Measurements from ENCODE around the gene AKAP6. TPM values are rescaled to one million over a fixed set of nuclear protein-coding genes. Genes with fewer than 3 reads are reported as not detected.

Gene AKAP6
- total RNA-seq, 1 donor from 2014 or later, result 8.5 TPM

DNA sequence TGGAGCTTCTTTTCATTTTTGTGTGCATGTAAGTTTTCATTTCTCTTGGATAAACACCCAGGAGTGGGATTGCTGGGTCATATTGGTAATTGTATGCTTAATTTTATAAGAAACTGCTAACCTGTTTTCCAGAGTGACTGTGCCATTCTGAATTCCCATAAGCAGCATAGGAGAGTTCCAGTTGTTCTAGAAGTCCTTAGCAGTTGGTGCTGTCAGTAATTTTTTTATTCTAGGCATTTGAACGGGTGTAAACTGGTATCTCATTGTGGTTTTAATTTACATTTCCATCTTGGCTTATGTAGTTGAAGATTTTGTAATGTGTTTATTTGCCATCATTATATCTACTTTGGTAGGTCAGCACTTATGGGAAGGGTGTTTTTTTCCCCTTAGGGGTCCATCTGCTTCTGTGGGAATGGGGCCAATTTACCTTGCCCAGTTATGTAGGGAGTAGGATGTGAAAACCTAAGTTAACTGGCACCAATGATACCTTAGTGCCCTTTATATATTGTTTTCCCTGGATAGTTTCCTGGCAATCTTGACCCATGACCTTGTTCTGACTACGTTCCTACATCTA lies 202.9 kb downstream of the AKAP6 start:
- Mint-ChIP-seq H3K9me3 (peaks cover 3% of the 10 kb centered on the region), H3K4me3 (no peak overlapping the region), H3K4me1 (no peaks in the 10 kb centered on the region), H3K27me3 (ENCODE audit: low read depth) (no peaks in the 10 kb centered on the region), H3K36me3 (no peaks in the 10 kb centered on the region), H3K27ac (no peak overlapping the region)
- TF ChIP-seq, protein P1, sequence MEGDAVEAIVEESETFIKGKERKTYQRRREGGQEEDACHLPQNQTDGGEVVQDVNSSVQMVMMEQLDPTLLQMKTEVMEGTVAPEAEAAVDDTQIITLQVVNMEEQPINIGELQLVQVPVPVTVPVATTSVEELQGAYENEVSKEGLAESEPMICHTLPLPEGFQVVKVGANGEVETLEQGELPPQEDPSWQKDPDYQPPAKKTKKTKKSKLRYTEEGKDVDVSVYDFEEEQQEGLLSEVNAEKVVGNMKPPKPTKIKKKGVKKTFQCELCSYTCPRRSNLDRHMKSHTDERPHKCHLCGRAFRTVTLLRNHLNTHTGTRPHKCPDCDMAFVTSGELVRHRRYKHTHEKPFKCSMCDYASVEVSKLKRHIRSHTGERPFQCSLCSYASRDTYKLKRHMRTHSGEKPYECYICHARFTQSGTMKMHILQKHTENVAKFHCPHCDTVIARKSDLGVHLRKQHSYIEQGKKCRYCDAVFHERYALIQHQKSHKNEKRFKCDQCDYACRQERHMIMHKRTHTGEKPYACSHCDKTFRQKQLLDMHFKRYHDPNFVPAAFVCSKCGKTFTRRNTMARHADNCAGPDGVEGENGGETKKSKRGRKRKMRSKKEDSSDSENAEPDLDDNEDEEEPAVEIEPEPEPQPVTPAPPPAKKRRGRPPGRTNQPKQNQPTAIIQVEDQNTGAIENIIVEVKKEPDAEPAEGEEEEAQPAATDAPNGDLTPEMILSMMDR (IDR thresholded peaks at IDR 0.05; ENCODE audit: unreplicated experiment), result no peak
- DNase-seq (ENCODE audit: low spot score in 2 of 2, unreplicated experiment in 2 of 2), result no peak

DNA sequence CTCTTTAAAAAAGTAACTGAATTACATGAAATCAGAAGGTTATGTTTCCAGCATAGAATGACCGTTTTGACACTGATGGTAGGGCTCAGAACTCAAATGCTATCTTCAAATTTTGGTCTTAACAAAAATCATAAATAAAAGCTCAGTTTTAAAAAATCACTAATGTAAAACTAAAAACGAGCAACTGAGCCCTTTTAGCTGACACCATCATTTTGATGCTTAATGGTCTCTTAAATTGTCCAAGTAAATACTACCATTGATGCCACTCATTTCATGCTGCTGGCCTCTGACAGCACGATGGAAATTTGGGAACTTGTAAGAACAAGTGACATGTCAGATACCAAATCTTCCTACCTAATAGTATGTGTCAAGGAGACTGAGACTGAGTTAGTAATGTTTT lies 205.0 kb downstream of the AKAP6 start:
- Mint-ChIP-seq H3K36me3 (no peaks in the 10 kb centered on the region), H3K4me3 (no peak overlapping the region), H3K9me3 (no peaks in the 10 kb centered on the region), H3K4me1 (no peaks in the 10 kb centered on the region), H3K27me3 (ENCODE audit: low read depth) (no peaks in the 10 kb centered on the region), H3K27ac (no peak overlapping the region)
- TF ChIP-seq, protein P1 (IDR thresholded peaks at IDR 0.05; ENCODE audit: unreplicated experiment), result no peak
- DNase-seq (ENCODE audit: low spot score in 2 of 2, unreplicated experiment in 2 of 2), result no peak

DNA sequence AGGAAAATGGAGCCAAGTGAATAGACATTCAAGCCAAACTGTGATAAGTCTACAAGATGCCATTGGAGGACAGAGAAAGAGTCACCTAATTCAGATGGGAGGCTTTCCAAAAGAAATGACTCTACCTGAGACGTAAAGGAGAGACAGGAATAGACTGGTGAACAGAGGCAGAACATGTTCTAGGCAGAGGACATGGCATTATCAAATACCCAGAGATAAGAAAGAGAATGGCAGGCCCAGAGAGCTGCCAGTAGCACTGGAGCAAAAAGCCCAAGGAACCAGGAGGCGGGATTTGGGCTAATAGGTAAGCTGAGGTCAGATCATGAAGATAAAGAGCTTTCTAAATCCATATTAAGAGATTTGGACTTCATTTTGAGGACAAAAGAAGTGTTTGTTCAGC lies 207.1 kb downstream of the AKAP6 start:
- Mint-ChIP-seq H3K4me3 (no peak overlapping the region), H3K4me1 (no peaks in the 10 kb centered on the region), H3K27ac (no peak overlapping the region), H3K9me3 (no peaks in the 10 kb centered on the region), H3K36me3 (no peaks in the 10 kb centered on the region), H3K27me3 (ENCODE audit: low read depth) (no peaks in the 10 kb centered on the region)
- no peak for DNase-seq (ENCODE audit: low spot score in 2 of 2, unreplicated experiment in 2 of 2)
- TF ChIP-seq, protein P1 (IDR thresholded peaks at IDR 0.05; ENCODE audit: unreplicated experiment), result no peak

DNA sequence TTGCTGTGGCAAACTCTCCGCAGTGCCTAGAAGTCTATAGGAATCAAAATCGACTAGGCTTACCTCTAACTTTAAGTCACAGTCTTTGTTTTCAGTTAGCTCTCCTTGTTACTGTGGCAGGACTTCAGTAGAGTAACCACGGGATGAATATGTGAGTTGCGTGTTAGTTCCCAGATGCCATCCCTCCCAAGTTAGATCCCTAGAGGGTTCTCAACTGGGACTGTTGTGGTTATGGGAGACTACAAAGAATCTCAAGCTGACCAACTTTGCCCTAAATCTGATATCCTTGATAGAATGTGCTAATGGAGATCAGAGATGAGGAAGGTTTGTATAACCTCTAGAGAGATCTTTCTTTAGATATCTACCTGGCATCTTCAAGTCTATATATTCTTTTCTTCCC lies 208.1 kb downstream of the AKAP6 start:
- H3K4me3 Mint-ChIP-seq, result no peak overlapping the region
- H3K4me1 Mint-ChIP-seq, result no peaks in the 10 kb centered on the region
- H3K36me3 Mint-ChIP-seq, result no peaks in the 10 kb centered on the region
- TF ChIP-seq, protein P1 (IDR thresholded peaks at IDR 0.05; ENCODE audit: unreplicated experiment), result no peak
- DNase-seq (ENCODE audit: low spot score in 2 of 2, unreplicated experiment in 2 of 2), result no peak
- H3K9me3 Mint-ChIP-seq, result no peaks in the 10 kb centered on the region
- H3K27ac Mint-ChIP-seq, result no peak overlapping the region
- H3K27me3 Mint-ChIP-seq (ENCODE audit: low read depth), result no peaks in the 10 kb centered on the region

DNA sequence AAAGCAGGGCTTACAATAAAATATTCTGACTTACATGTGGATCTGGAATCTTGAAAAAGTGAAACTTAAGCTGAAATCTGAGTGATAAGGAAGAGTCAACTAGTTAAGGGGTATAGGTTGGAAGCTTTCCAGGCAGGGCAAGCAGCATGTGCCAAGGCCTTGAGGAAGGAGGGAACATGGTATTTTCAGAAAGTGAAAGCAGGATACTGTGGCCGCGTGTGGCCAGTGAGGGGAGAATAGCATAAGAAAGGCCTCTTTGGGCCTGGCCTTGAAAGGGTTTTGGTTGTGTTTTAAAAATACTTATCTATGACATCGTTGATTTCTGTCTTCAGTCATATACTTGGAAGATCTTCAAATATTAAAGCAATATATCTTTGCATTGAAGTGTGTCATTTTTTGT lies 213.4 kb downstream of the AKAP6 start:
- H3K36me3 Mint-ChIP-seq, result no peaks in the 10 kb centered on the region
- H3K4me3 Mint-ChIP-seq, result no peak overlapping the region
- no peaks in the 10 kb centered on the region for H3K9me3 Mint-ChIP-seq
- H3K27me3 Mint-ChIP-seq (ENCODE audit: low read depth), result no peaks in the 10 kb centered on the region
- TF ChIP-seq, protein P1 (IDR thresholded peaks at IDR 0.05; ENCODE audit: unreplicated experiment), result no peak
- no peak for DNase-seq (ENCODE audit: low spot score in 2 of 2, unreplicated experiment in 2 of 2)
- no peak overlapping the region for H3K27ac Mint-ChIP-seq
- peaks cover 9% of the 10 kb centered on the region for H3K4me1 Mint-ChIP-seq

DNA sequence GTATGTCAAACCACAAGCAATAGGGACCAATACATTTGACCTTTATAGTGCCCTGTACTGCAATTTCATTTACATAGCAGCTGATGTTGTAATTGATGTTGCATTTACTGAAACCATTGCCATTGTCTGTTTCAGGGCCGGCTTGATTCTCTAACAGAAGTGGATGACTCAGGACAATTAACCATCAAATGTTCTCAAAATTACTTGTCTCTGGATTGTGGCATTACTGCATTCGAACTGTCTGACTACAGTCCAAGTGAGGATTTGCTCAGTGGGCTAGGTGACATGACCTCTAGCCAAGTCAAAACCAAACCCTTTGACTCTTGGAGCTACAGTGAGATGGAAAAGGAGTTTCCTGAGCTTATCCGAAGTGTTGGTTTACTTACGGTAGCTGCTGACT lies 216.0 kb downstream of the AKAP6 start:
- Mint-ChIP-seq H3K9me3 (no peaks in the 10 kb centered on the region), H3K27ac (no peak overlapping the region), H3K4me3 (no peak overlapping the region), H3K4me1 (peaks cover 9% of the 10 kb centered on the region), H3K36me3 (no peaks in the 10 kb centered on the region), H3K27me3 (ENCODE audit: low read depth) (no peaks in the 10 kb centered on the region)
- no peak for DNase-seq (ENCODE audit: low spot score in 2 of 2, unreplicated experiment in 2 of 2)
- TF ChIP-seq, protein P1 (IDR thresholded peaks at IDR 0.05; ENCODE audit: unreplicated experiment), result no peak

Measured in mesothelial cell of epicardium (in vitro differentiated cells).